DND-41 (cell line): ENCODE results near the gene FBXW4.
"Not testable (repeated sequence)": the region's sequence is repeated elsewhere in the genome, so short reads cannot be mapped to it uniquely, and the experiment has no call there.

ENCODE experiments used
- ATAC-seq: fragments of 200-7000 bp; cut with Tn5 transposase; 3 replicates; pipeline ENCODE4 v1.9.1; 2021; ENCODE audit warnings: low read depth; ENCODE audit not compliant: insufficient read depth
- DNase-seq: peaks from one replicate; pipeline ENCODE4 v3.0.0-alpha.2; 2020
- H2AFZ ChIP-seq: 2 replicates; pipeline ENCODE4 v1.6.0; 2012; ENCODE audit warnings: low read depth, low read length
- H3K27ac ChIP-seq: 2 replicates; pipeline ENCODE4 v1.5.1; 2012; ENCODE audit warnings: low read length, inconsistent platforms
- H3K27me3 ChIP-seq: fragments of 200-600 bp; sonication (generic); 2 replicates; pipeline ENCODE4 v1.6.0; 2012; ENCODE audit warnings: low read length, mild to moderate bottlenecking, inconsistent platforms; ENCODE audit not compliant: insufficient read depth, poor library complexity
- H3K36me3 ChIP-seq: 2 replicates; pipeline ENCODE4 v1.5.1; 2012; ENCODE audit warnings: low read length, inconsistent platforms; ENCODE audit not compliant: insufficient read depth
- H3K4me1 ChIP-seq: 2 replicates; pipeline ENCODE4 v1.5.1; 2012; ENCODE audit warnings: mild to moderate bottlenecking, low read length; ENCODE audit not compliant: insufficient read depth
- H3K4me2 ChIP-seq: 2 replicates; pipeline ENCODE4 v1.6.0; 2012; ENCODE audit warnings: mild to moderate bottlenecking, moderate library complexity, low read length, inconsistent platforms; ENCODE audit not compliant: insufficient read depth
- H3K4me3 ChIP-seq, 2 experiments: fragments of 200-600 bp in 1 of 2; shearing (Covaris generic) in 1 of 2; 2 replicates each; pipeline ENCODE4 v1.5.1; 2012 to 2016; ENCODE audit warnings: inconsistent platforms in 2 of 2, low read length in 2 of 2, mild to moderate bottlenecking in 2 of 2, low read depth in 1 of 2, moderate library complexity in 1 of 2
- H3K79me2 ChIP-seq: 2 replicates; pipeline ENCODE4 v1.6.0; 2012; ENCODE audit warnings: low read length, inconsistent platforms; ENCODE audit not compliant: insufficient read depth
- H3K9ac ChIP-seq: 2 replicates; pipeline ENCODE4 v1.6.0; 2012; ENCODE audit warnings: low read depth, mild to moderate bottlenecking, inconsistent platforms, low read length, moderate library complexity
- H3K9me3 ChIP-seq: 2 replicates; pipeline ENCODE4 v1.5.1; 2012; ENCODE audit warnings: low read length, moderate library complexity, mild to moderate bottlenecking, inconsistent platforms; ENCODE audit not compliant: insufficient read depth, severe bottlenecking
- H4K20me1 ChIP-seq: 2 replicates; pipeline ENCODE4 v1.6.0; 2012; ENCODE audit warnings: low read length; ENCODE audit not compliant: insufficient read depth
- EZH2 ChIP-seq: IDR thresholded peaks from 3 replicates; pipeline ENCODE4 v1.6.1; 2012; ENCODE audit warnings: borderline replicate concordance, low read depth, mild to moderate bottlenecking, moderate library complexity, low read length, inconsistent platforms; ENCODE audit not compliant: severe bottlenecking
- TF ChIP-seq, protein P1 (sequence below): IDR thresholded peaks from 2 replicates; pipeline ENCODE4 v1.5.1; 2012; ENCODE audit warnings: borderline replicate concordance, low read length, moderate library complexity, mild to moderate bottlenecking; ENCODE audit not compliant: poor library complexity, severe bottlenecking; ENCODE audit errors: extremely low read depth

FBXW4 gene

DNA sequence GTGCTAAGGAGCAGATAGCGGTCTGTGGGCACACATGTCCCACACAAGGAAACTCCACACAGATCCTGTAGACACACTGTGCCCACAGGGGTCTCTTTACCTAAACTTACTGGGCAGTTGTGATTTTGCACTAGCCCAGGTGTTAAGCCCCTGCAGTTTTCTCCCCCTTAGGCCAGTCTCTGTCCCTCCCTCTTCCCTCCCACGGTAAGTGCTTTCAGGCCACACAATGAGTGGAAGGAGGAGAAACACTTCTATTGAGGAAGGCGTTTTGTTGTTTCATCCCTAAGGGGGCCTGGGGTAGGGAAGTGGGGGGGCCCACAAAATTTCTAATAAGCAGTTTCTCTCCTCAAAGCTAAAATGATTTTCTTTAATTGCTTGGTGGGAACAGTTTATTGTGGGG lies 51.4 kb downstream of the FBXW4 start:
- Histone ChIP-seq H3K27me3 (no peaks in the 10 kb centered on the region), H3K79me2 (no peaks in the 10 kb centered on the region), H4K20me1 (peaks cover 2% of the 10 kb centered on the region; the same call in 1 of the 2 replicates), H3K4me3 (no peak overlapping the region), H2AFZ (no peak overlapping the region), H3K9me3 (no peaks in the 10 kb centered on the region), H3K4me1 (no peaks in the 10 kb centered on the region), H3K36me3 (peaks cover 36% of the 10 kb centered on the region), H3K9ac (no peak overlapping the region), H3K4me2 (no peak overlapping the region), H3K27ac (no peak overlapping the region)
- DNase-seq (no peak), ATAC-seq (no peak)
- TF ChIP-seq, protein P1, sequence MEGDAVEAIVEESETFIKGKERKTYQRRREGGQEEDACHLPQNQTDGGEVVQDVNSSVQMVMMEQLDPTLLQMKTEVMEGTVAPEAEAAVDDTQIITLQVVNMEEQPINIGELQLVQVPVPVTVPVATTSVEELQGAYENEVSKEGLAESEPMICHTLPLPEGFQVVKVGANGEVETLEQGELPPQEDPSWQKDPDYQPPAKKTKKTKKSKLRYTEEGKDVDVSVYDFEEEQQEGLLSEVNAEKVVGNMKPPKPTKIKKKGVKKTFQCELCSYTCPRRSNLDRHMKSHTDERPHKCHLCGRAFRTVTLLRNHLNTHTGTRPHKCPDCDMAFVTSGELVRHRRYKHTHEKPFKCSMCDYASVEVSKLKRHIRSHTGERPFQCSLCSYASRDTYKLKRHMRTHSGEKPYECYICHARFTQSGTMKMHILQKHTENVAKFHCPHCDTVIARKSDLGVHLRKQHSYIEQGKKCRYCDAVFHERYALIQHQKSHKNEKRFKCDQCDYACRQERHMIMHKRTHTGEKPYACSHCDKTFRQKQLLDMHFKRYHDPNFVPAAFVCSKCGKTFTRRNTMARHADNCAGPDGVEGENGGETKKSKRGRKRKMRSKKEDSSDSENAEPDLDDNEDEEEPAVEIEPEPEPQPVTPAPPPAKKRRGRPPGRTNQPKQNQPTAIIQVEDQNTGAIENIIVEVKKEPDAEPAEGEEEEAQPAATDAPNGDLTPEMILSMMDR = no peak
- no peak for TF ChIP-seq EZH2

DNA sequence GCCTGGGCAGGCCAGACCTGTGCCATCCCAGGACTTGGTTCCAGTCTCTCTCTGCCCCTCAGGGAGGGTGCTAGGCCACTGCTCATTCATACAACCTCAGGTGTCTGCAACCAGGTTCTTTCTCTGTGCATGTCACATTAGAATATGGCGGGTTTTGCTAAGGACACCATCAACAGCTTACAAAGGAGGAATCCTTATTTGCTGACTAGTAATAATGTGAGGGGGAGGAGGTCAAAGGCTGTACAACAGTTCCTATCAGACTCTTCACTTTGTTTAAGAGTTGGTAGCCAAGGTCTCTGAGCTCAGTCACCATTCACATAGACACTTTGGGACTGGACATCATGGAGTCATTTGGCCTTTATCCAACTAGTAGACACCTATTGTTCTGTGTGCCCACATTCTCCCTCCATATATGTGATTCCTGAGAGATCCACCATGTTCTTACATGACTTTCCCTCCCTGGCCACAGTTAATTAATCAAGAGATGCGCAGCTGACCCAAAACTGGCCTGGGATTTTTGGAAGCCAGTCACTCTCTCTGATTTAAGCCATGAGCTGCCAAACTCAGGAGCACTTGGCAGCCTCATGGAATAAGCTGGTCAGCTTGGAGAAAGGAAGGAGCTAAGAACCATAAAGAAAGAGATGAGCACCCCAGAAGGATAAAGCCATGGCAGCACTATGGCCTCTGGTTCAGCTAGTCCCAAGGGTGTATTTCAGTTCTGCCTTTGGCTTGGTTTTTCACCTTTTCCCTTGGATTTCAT lies 55.6 kb downstream of the FBXW4 start:
- Histone ChIP-seq H3K9ac (no peak overlapping the region), H3K36me3 (peaks cover 24% of the 10 kb centered on the region; the same call in 1 of the 2 replicates), H3K27ac (no peak overlapping the region), H3K79me2 (no peaks in the 10 kb centered on the region), H4K20me1 (no peaks in the 10 kb centered on the region), H3K4me3 (no peak overlapping the region), H3K4me1 (no peaks in the 10 kb centered on the region), H3K9me3 (no peaks in the 10 kb centered on the region), H3K4me2 (no peak overlapping the region), H2AFZ (no peak overlapping the region), H3K27me3 (no peaks in the 10 kb centered on the region)
- TF ChIP-seq EZH2 = no peak
- TF ChIP-seq, protein P1 = no peak
- DNase-seq = no peak
- no peak for ATAC-seq

DNA sequence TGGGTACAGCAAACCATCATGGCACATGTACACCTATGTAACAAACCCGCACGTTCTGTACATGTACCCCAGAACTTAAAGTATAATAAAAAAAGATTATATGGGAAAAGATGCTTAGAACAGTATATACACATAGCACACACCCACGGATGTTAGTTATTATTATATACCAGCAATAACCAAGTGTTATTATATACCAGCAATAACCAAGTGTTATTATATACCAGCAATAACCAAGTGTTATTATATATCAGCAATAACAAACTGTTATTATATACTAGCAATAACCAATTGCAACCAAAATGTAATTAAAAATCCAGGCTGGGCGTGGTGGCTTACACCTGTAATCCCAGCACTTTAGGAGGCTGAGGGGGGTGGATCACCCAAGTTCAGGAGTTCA lies 61.5 kb downstream of the FBXW4 start:
- not testable (repeated sequence) for H3K27ac ChIP-seq, H3K4me2 ChIP-seq, H2AFZ ChIP-seq, H4K20me1 ChIP-seq, H3K9ac ChIP-seq, H3K4me1 ChIP-seq, H3K4me3 ChIP-seq, H3K9me3 ChIP-seq, ATAC-seq, DNase-seq, H3K27me3 ChIP-seq, H3K79me2 ChIP-seq
- peaks cover 26% of the 10 kb centered on the region; the same call in 1 of the 2 replicates for H3K36me3 ChIP-seq

DNA sequence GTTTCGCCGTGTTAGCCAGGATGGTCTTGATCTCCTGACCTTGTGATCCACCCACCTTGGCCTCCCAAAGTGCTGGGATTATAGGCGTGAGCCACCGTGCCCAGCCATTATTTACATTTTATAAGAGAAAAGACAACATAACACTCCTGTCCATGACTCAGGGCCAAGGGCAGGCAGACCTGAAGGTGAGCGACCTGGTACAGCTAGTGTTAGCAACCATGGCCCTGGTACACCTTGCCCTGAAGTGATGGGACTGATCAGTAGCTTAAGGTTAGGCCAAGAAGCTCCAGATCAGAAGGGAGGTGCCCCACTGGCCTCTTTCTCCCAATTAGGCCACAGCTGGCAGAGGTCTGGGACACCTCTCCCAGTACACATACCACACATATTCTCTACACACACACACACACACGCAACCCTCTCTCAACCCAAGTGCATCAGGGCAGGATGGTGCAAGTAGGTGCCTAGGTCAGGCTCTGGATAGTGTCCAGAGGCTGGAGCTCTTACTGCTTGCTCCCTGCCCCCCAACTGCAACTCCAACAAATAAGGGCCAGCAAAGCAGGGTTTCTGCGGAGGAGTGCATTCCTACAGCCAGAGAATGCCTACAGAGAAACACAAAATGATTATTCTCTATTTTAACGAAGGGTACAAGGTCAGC lies 63.0 kb downstream of the FBXW4 start:
- H3K36me3 ChIP-seq = peaks cover 23% of the 10 kb centered on the region; the same call in 1 of the 2 replicates
- H3K27ac ChIP-seq = no peak overlapping the region

More for the DNA sequence above, 63.0 kb downstream of the FBXW4 start:
- H3K27me3 ChIP-seq = no peaks in the 10 kb centered on the region
- H2AFZ ChIP-seq = no peak overlapping the region
- H4K20me1 ChIP-seq = no peaks in the 10 kb centered on the region
- no peaks in the 10 kb centered on the region for H3K4me1 ChIP-seq
- no peak for ATAC-seq
- H3K9ac ChIP-seq = no peak overlapping the region
- no peak overlapping the region for H3K4me2 ChIP-seq
- no peak for DNase-seq
- no peak for TF ChIP-seq EZH2
- TF ChIP-seq, protein P1 = no peak
- H3K9me3 ChIP-seq = no peaks in the 10 kb centered on the region
- H3K79me2 ChIP-seq = no peaks in the 10 kb centered on the region
- H3K4me3 ChIP-seq = no peak overlapping the region
